Activated CD4-positive, CD25-positive, alpha-beta regulatory T cell treated with anti-CD3 and anti-CD28 coated beads, Interleukin-2, amount 50 U/mL, for 72 hours (primary cell): Measurements from ENCODE around the gene HEBP2.
"Not testable (repeated sequence)": the region's sequence is repeated elsewhere in the genome, so short reads cannot be mapped to it uniquely, and the experiment has no call there.

Experiments
- DNase-seq: peaks from one replicate; pipeline ENCODE4 v3.0.0; 2021

Gene HEBP2

GRCh38 chr6:138424004-138424904 is 20.2 kb downstream of the HEBP2 start:
- DNase-seq = no peak

GRCh38 chr6:138425256-138425655 is 21.2 kb downstream of the HEBP2 start:
- DNase-seq = not testable (repeated sequence)

- no peak for DNase-seq
These were observed 22.6 kb downstream of the HEBP2 start for GRCh38 chr6:138426500-138427123.

- no peak for DNase-seq
These were observed 23.7 kb downstream of the HEBP2 start for GRCh38 chr6:138427701-138428100.

GRCh38 chr6:138428944-138429598 is 25.0 kb downstream of the HEBP2 start:
- no peak for DNase-seq

GRCh38 chr6:138429761-138430160 is 25.7 kb downstream of the HEBP2 start:
- DNase-seq = no peak

- DNase-seq = no peak
These were observed 26.5 kb downstream of the HEBP2 start for GRCh38 chr6:138430361-138431145.

- no peak for DNase-seq
These were observed 27.4 kb downstream of the HEBP2 start for GRCh38 chr6:138431256-138432062.

GRCh38 chr6:138432063-138432356 is 28.0 kb downstream of the HEBP2 start:
- DNase-seq = no peak

- DNase-seq = no peak
These were observed 30.1 kb downstream of the HEBP2 start for GRCh38 chr6:138434096-138434495.

GRCh38 chr6:138434925-138435324 is 30.9 kb downstream of the HEBP2 start:
- DNase-seq = no peak

GRCh38 chr6:138439546-138439945 is 35.5 kb downstream of the HEBP2 start:
- no peak for DNase-seq

GRCh38 chr6:138440296-138440695 is 36.3 kb downstream of the HEBP2 start:
- DNase-seq = no peak

- DNase-seq = no peak
These were observed 36.8 kb downstream of the HEBP2 start for GRCh38 chr6:138440758-138441357.

- no peak for DNase-seq
These were observed 37.9 kb downstream of the HEBP2 start for GRCh38 chr6:138441965-138442364.

- no peak for DNase-seq
These were observed 38.6 kb downstream of the HEBP2 start for GRCh38 chr6:138442663-138443062.

- no peak for DNase-seq
These were observed 40.0 kb downstream of the HEBP2 start for GRCh38 chr6:138443979-138444378.

GRCh38 chr6:138446821-138447220 is 42.8 kb downstream of the HEBP2 start:
- no peak for DNase-seq

GRCh38 chr6:138450445-138450844 is 46.4 kb downstream of the HEBP2 start:
- DNase-seq = no peak

GRCh38 chr6:138451043-138451442 is 47.0 kb downstream of the HEBP2 start:
- DNase-seq = no peak

GRCh38 chr6:138454981-138455706 is 51.1 kb downstream of the HEBP2 start:
- peak; percentile 35 for DNase-seq
